ENCODE results near the gene RIPK1. TPM values are rescaled to one million over a fixed set of nuclear protein-coding genes. Genes with fewer than 3 reads are reported as not detected.

Gene RIPK1
- total RNA-seq, 1 experiment from 2014 or later = 16.8 TPM

GRCh38 chr6:3063733-3064700 is 4.3 kb upstream of the RIPK1 start:
- ChIA-PET POLR2A (interaction anchor here (0.6 to 1.3 kb wide), 14 partner anchors 12 to 1578 kb away, joined by 3 to 22 read pairs (median 3); partner anchors contain the start of genes BPHL, NQO2 and SERPINB6), CTCF (interaction anchor here (0.5 kb wide), 1 partner anchor 784 kb away, joined by 3 read pairs; no protein-coding TSS in a partner anchor)
- Mint-ChIP-seq H3K9me3 (ENCODE audit: unreplicated experiment) (no peaks in the 10 kb centered on the region), H3K36me3 (ENCODE audit: insufficient read depth, unreplicated experiment) (peaks cover 6% of the 10 kb centered on the region), H3K4me1 (ENCODE audit: insufficient read depth, unreplicated experiment) (peaks cover 11% of the 10 kb centered on the region), H3K27me3 (ENCODE audit: insufficient read depth, unreplicated experiment) (peaks cover 4% of the 10 kb centered on the region), H3K27ac (ENCODE audit: low read depth, unreplicated experiment) (no peak overlapping the region), H3K4me3 (ENCODE audit: unreplicated experiment) (peak overlapping the region; percentile 71)
- intact Hi-C loops (cut with micrococcal nuclease) = no loop called here
- DNase-seq (ENCODE audit: unreplicated experiment) = peak; percentile 79
- no TSS peak for BruUV-seq (replicated peaks)
- no peak for TF ChIP-seq CTCF (IDR thresholded peaks at IDR 0.05; ENCODE audit: unreplicated experiment)

GRCh38 chr6:3071568-3071967 is 3.3 kb downstream of the RIPK1 start:
- no peak overlapping the region for H3K4me3 Mint-ChIP-seq (ENCODE audit: unreplicated experiment)
- peaks cover 4% of the 10 kb centered on the region for H3K36me3 Mint-ChIP-seq (ENCODE audit: insufficient read depth, unreplicated experiment)
- no peaks in the 10 kb centered on the region for H3K27me3 Mint-ChIP-seq (ENCODE audit: insufficient read depth, unreplicated experiment)
- intact Hi-C loops (cut with micrococcal nuclease) = no loop called here
- no peak overlapping the region for H3K27ac Mint-ChIP-seq (ENCODE audit: low read depth, unreplicated experiment)
- H3K4me1 Mint-ChIP-seq (ENCODE audit: insufficient read depth, unreplicated experiment) = peaks cover 30% of the 10 kb centered on the region
- BruUV-seq (replicated peaks) = no TSS peak
- no peak for TF ChIP-seq CTCF (IDR thresholded peaks at IDR 0.05; ENCODE audit: unreplicated experiment)
- CTCF ChIA-PET = interaction anchor here (0.7 kb wide), 1 partner anchor 1946 kb away, joined by 3 read pairs; no protein-coding TSS in a partner anchor
- POLR2A ChIA-PET = interaction anchor here (0.6 to 1.6 kb wide), 2 partner anchors 18 to 52 kb away, joined by 3 to 4 read pairs; no protein-coding TSS in a partner anchor
- no peaks in the 10 kb centered on the region for H3K9me3 Mint-ChIP-seq (ENCODE audit: unreplicated experiment)
- DNase-seq (ENCODE audit: unreplicated experiment) = no peak

- DNase-seq (ENCODE audit: unreplicated experiment) = no peak
- BruUV-seq (replicated peaks) = no TSS peak
- H3K4me1 Mint-ChIP-seq (ENCODE audit: insufficient read depth, unreplicated experiment) = peaks cover 26% of the 10 kb centered on the region
Measured at GRCh38 chr6:3072798-3073197, 4.5 kb downstream of the RIPK1 start.

More at GRCh38 chr6:3072798-3073197, 4.5 kb downstream of the RIPK1 start:
- H3K27ac Mint-ChIP-seq (ENCODE audit: low read depth, unreplicated experiment) = no peak overlapping the region
- CTCF ChIA-PET = interaction anchor here (1.4 kb wide), 1 partner anchor 13 kb away, joined by 3 read pairs; no protein-coding TSS in a partner anchor
- intact Hi-C loops (cut with micrococcal nuclease) = no loop called here
- TF ChIP-seq CTCF (IDR thresholded peaks at IDR 0.05; ENCODE audit: unreplicated experiment) = no peak
- H3K27me3 Mint-ChIP-seq (ENCODE audit: insufficient read depth, unreplicated experiment) = no peaks in the 10 kb centered on the region
- H3K9me3 Mint-ChIP-seq (ENCODE audit: unreplicated experiment) = no peaks in the 10 kb centered on the region
- no peak overlapping the region for H3K4me3 Mint-ChIP-seq (ENCODE audit: unreplicated experiment)
- POLR2A ChIA-PET = interaction anchor here (0.7 to 1.1 kb wide), 2 partner anchors 11 to 40 kb away, joined by 3 read pairs; no protein-coding TSS in a partner anchor
- H3K36me3 Mint-ChIP-seq (ENCODE audit: insufficient read depth, unreplicated experiment) = peaks cover 12% of the 10 kb centered on the region
